Measurements from ENCODE around the gene FGF11.

The FGF11 gene

GRCh38 chr17:7408252-7408727, 31.0 kb upstream of the FGF11 start:
- no peak for DNase-seq (ENCODE audit: low read depth in 3 of 3)

- no peak for DNase-seq (ENCODE audit: low read depth in 3 of 3)
Measured at GRCh38 chr17:7408863-7409262, 30.4 kb upstream of the FGF11 start.

GRCh38 chr17:7409716-7410115, 29.6 kb upstream of the FGF11 start:
- no peak for DNase-seq (ENCODE audit: low read depth in 3 of 3)

GRCh38 chr17:7410634-7411426, 28.5 kb upstream of the FGF11 start:
- no peak for DNase-seq (ENCODE audit: low read depth in 3 of 3)

- no peak for DNase-seq (ENCODE audit: low read depth in 3 of 3)
Measured at GRCh38 chr17:7411427-7411750, 27.9 kb upstream of the FGF11 start.

- DNase-seq (ENCODE audit: low read depth in 3 of 3) = no peak
Measured at GRCh38 chr17:7413346-7413985, 25.8 kb upstream of the FGF11 start.

- no peak for DNase-seq (ENCODE audit: low read depth in 3 of 3)
Measured at GRCh38 chr17:7414837-7415236, 24.5 kb upstream of the FGF11 start.

- DNase-seq (ENCODE audit: low read depth in 3 of 3) = no peak
Measured at GRCh38 chr17:7415784-7416183, 23.5 kb upstream of the FGF11 start.

GRCh38 chr17:7416323-7416722, 23.0 kb upstream of the FGF11 start:
- DNase-seq (ENCODE audit: low read depth in 3 of 3) = no peak

- no peak for DNase-seq (ENCODE audit: low read depth in 3 of 3)
Measured at GRCh38 chr17:7417056-7417655, 22.2 kb upstream of the FGF11 start.

- DNase-seq (ENCODE audit: low read depth in 3 of 3) = no peak
Measured at GRCh38 chr17:7418472-7419152, 20.7 kb upstream of the FGF11 start.

- no peak for DNase-seq (ENCODE audit: low read depth in 3 of 3)
Measured at GRCh38 chr17:7419819-7420610, 19.3 kb upstream of the FGF11 start, which contains the start of gene SPEM1. TSS of gene SPEM1 (plus strand) at chr17:7420324. CDS start at chr17:7420385, 61 bp downstream.

GRCh38 chr17:7421186-7421585, 18.1 kb upstream of the FGF11 start:
- DNase-seq (ENCODE audit: low read depth in 3 of 3) = no peak

- no peak for DNase-seq (ENCODE audit: low read depth in 3 of 3)
Measured at GRCh38 chr17:7423679-7424078, 15.6 kb upstream of the FGF11 start.

- no peak for DNase-seq (ENCODE audit: low read depth in 3 of 3)
Measured at GRCh38 chr17:7425316-7425715, 14.0 kb upstream of the FGF11 start, which contains the start of gene SPEM2. TSS of gene SPEM2 (plus strand) at chr17:7425616. CDS start at chr17:7425689, 73 bp downstream.

GRCh38 chr17:7425756-7426155, 13.6 kb upstream of the FGF11 start:
- no peak for DNase-seq (ENCODE audit: low read depth in 3 of 3)

GRCh38 chr17:7426203-7426863, 13.0 kb upstream of the FGF11 start:
- DNase-seq (ENCODE audit: low read depth in 3 of 3) = no peak

GRCh38 chr17:7426896-7427489, 12.3 kb upstream of the FGF11 start:
- no peak for DNase-seq (ENCODE audit: low read depth in 3 of 3)

GRCh38 chr17:7427549-7427948, 11.8 kb upstream of the FGF11 start:
- no peak for DNase-seq (ENCODE audit: low read depth in 3 of 3)

- no peak for DNase-seq (ENCODE audit: low read depth in 3 of 3)
Measured at GRCh38 chr17:7428557-7428956, 10.8 kb upstream of the FGF11 start, which contains the start of gene SPEM3. TSS of gene SPEM3 (plus strand) at chr17:7428857. CDS start at chr17:7428903, 46 bp downstream.
